Raji (cell line): ENCODE measurements around the gene PIP5K1B.

Experiments
- POLR2A ChIP-seq: IDR thresholded peaks from 2 replicates; pipeline ENCODE4 v1.6.1; 2011; ENCODE audit warnings: low read depth, low read length, control low read depth; ENCODE audit not compliant: insufficient read depth

Gene PIP5K1B

GRCh38 chr9:69020301-69021145, 315.5 kb downstream of the PIP5K1B start:
- no peak for TF ChIP-seq POLR2A

GRCh38 chr9:69023650-69024049, 318.6 kb downstream of the PIP5K1B start:
- no peak for TF ChIP-seq POLR2A

GRCh38 chr9:69027355-69028097, 322.5 kb downstream of the PIP5K1B start:
- no peak for TF ChIP-seq POLR2A

GRCh38 chr9:69028754-69029153, 323.7 kb downstream of the PIP5K1B start:
- no peak for TF ChIP-seq POLR2A

GRCh38 chr9:69029535-69029934, 324.5 kb downstream of the PIP5K1B start:
- no peak for TF ChIP-seq POLR2A

GRCh38 chr9:69030851-69031645, 326.0 kb downstream of the PIP5K1B start:
- no peak for TF ChIP-seq POLR2A

GRCh38 chr9:69034071-69034470, 329.0 kb downstream of the PIP5K1B start:
- no peak for TF ChIP-seq POLR2A

- TF ChIP-seq POLR2A: peak; percentile 53
These were observed 330.6 kb downstream of the PIP5K1B start, which contains the start of gene FXN for GRCh38 chr9:69035438-69036308. Gene FXN, plus strand, starts transcription at chr9:69035752. Its CDS starts 31 bp downstream, at chr9:69035783.

GRCh38 chr9:69036309-69036708, 331.3 kb downstream of the PIP5K1B start:
- no peak for TF ChIP-seq POLR2A

- no peak for TF ChIP-seq POLR2A
These were observed 331.8 kb downstream of the PIP5K1B start for GRCh38 chr9:69036799-69037198.

GRCh38 chr9:69040646-69041045, 335.6 kb downstream of the PIP5K1B start:
- no peak for TF ChIP-seq POLR2A

GRCh38 chr9:69044240-69045219, 339.5 kb downstream of the PIP5K1B start:
- TF ChIP-seq POLR2A: no peak

GRCh38 chr9:69045821-69046220, 340.8 kb downstream of the PIP5K1B start:
- no peak for TF ChIP-seq POLR2A
